CD8-positive, alpha-beta memory T cell (primary cell): ENCODE data around the gene SCGB1C2. TPM values are rescaled to one million over a fixed set of nuclear protein-coding genes. Genes with fewer than 3 reads are reported as not detected.
"Not testable (repeated sequence)": the region's sequence is repeated elsewhere in the genome, so short reads cannot be mapped to it uniquely, and the experiment has no call there.

Source experiments
- CTCF ChIA-PET: fragments of 350-600 bp; sonication (Branson Sonifier 250); formaldehyde crosslinking; loops from one replicate; lab custom pipeline; 2021; ENCODE audit warnings: antibody characterized with exemption; lab: Charles Lee
- POLR2A ChIA-PET: fragments of 350-600 bp; sonication (Branson Sonifier 250); formaldehyde crosslinking; loops from one replicate; lab custom pipeline; 2021; ENCODE audit warnings: antibody characterized with exemption; lab: Charles Lee
- DNase-seq, 5 donors: peaks; one replicate each; pipeline versions ENCODE4 v3.0.0 to v3.0.0-alpha.2; 2020 to 2022; ENCODE audit warnings: mixed read lengths in 1 of 5
- H3K27ac ChIP-seq: one replicate; pipeline ENCODE4 v1.7.0; 2013; ENCODE audit warnings: low read depth, mild to moderate bottlenecking, low read length, moderate library complexity
- H3K27me3 ChIP-seq: 2 replicates; pipeline ENCODE4 v1.7.0; 2013; ENCODE audit warnings: low read length, mild to moderate bottlenecking; ENCODE audit not compliant: insufficient read depth, poor library complexity, severe bottlenecking
- H3K36me3 ChIP-seq: 2 replicates; pipeline ENCODE4 v1.7.0; 2013; ENCODE audit warnings: mild to moderate bottlenecking, low read length, moderate library complexity; ENCODE audit not compliant: insufficient read depth
- H3K4me1 ChIP-seq: 2 replicates; pipeline ENCODE4 v1.7.0; 2013; ENCODE audit warnings: mild to moderate bottlenecking, low read length, moderate library complexity; ENCODE audit not compliant: insufficient read depth
- H3K4me3 ChIP-seq: 2 replicates; pipeline ENCODE4 v1.7.0; 2013; ENCODE audit warnings: mild to moderate bottlenecking, low read length
- H3K9me3 ChIP-seq: 2 replicates; pipeline ENCODE4 v1.7.0; 2013; ENCODE audit warnings: mild to moderate bottlenecking, low read length
- H3K27ac Mint-ChIP-seq, 8 donors: one replicate each; pipeline ENCODE4 v1.8.0; 2020 to 2021; ENCODE audit warnings: mixed read lengths in 8 of 8, mild to moderate bottlenecking in 6 of 8, inconsistent platforms in 3 of 8, moderate library complexity in 3 of 8
- H3K27me3 Mint-ChIP-seq, 2 donors: one replicate each; pipeline ENCODE4 v1.8.0; 2020 to 2021; ENCODE audit warnings: mixed read lengths in 2 of 2, mild to moderate bottlenecking in 1 of 2, moderate library complexity in 1 of 2
- H3K36me3 Mint-ChIP-seq, 3 donors: one replicate each; pipeline ENCODE4 v1.8.0; 2020 to 2021; ENCODE audit warnings: mixed read lengths in 3 of 3, inconsistent platforms in 1 of 3, mild to moderate bottlenecking in 1 of 3
- H3K4me1 Mint-ChIP-seq, 3 donors: one replicate each; pipeline ENCODE4 v1.8.0; 2020 to 2021; ENCODE audit warnings: mixed read lengths in 3 of 3, inconsistent platforms in 1 of 3, mild to moderate bottlenecking in 1 of 3
- H3K4me3 Mint-ChIP-seq, 7 donors: one replicate each; pipeline ENCODE4 v1.8.0; 2020 to 2021; ENCODE audit warnings: mixed read lengths in 7 of 7, mild to moderate bottlenecking in 6 of 7, moderate library complexity in 4 of 7, inconsistent platforms in 2 of 7
- H3K9me3 Mint-ChIP-seq, 5 donors: one replicate each; pipeline ENCODE4 v1.8.0; 2020 to 2022; ENCODE audit warnings: mixed read lengths in 5 of 5, mild to moderate bottlenecking in 3 of 5, moderate library complexity in 2 of 5, inconsistent platforms in 1 of 5
- polyA plus RNA-seq: library from polyadenylated mRNA; unstranded; fragments of 300-500 nt; fragmentation: Illumina TruSeq; gene quantifications from one replicate; pipeline ENCODE4 v1.2.3, GENCODE V29; 2021
- total RNA-seq, 2 experiments: library from RNA; stranded (reverse); gene quantifications; one replicate each; pipeline ENCODE4 v1.2.3, GENCODE V29; 2021

SCGB1C2 gene
- total and polyA plus RNA-seq, 3 experiments from 2014 or later = not detected

- H3K36me3 ChIP-seq, POLR2A ChIA-PET, H3K27ac Mint-ChIP-seq, H3K27me3 ChIP-seq, CTCF ChIA-PET, H3K36me3 Mint-ChIP-seq, H3K9me3 Mint-ChIP-seq, H3K4me1 ChIP-seq, H3K4me1 Mint-ChIP-seq, H3K4me3 Mint-ChIP-seq, H3K27me3 Mint-ChIP-seq, H3K27ac ChIP-seq, H3K9me3 ChIP-seq, DNase-seq, H3K4me3 ChIP-seq: not testable (repeated sequence)
Measured at GRCh38 chr17:139401-140205, 2.2 kb downstream of the SCGB1C2 start.

DNA sequence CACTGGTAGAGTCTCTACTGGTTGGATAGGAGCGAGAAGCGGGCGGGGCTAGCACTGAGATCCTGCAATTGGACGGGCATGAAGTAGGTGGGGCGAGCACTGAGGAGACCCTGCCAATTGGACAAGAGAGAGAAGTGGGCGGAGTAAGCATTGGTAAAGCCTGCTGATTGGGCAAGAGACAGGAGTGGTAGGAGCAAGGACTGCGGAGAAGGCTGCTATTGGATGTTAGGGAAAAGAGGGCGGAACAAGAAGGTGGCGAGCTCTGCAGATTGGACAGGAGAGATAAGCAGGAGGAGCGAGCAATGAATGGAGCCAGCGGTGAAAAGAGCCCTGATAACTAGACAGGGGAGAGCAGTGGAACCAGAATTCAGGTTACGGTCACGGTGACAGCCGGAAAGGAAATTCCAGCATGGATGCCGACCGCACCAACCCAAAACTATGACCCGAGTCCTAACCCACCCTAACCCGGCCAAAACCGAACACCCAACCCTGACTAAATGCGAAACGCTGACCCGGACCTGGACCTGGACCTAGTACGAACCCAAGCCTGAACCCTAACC, 4.8 kb downstream of the SCGB1C2 start:
- Mint-ChIP-seq H3K9me3 (no peaks in the 10 kb centered on the region), H3K27ac (peak overlapping the region in 1 of 8 donors; percentile 27), H3K4me3 (no peak overlapping the region), H3K4me1 (peaks cover 4 to 5% (median 4%) of the 10 kb centered on the region in 3 donors), H3K36me3 (no peaks in the 10 kb centered on the region), H3K27me3 (no peaks in the 10 kb centered on the region)
- ChIA-PET POLR2A (no interaction called here), CTCF (no interaction called here)
- H3K4me1 ChIP-seq = no peaks in the 10 kb centered on the region
- H3K27ac ChIP-seq = no peak overlapping the region
- H3K27me3 ChIP-seq = no peaks in the 10 kb centered on the region
- peak in 1 of 5 donors; percentile 37 for DNase-seq
- no peak overlapping the region for H3K4me3 ChIP-seq
- H3K9me3 ChIP-seq = no peaks in the 10 kb centered on the region
- H3K36me3 ChIP-seq = no peaks in the 10 kb centered on the region

DNA sequence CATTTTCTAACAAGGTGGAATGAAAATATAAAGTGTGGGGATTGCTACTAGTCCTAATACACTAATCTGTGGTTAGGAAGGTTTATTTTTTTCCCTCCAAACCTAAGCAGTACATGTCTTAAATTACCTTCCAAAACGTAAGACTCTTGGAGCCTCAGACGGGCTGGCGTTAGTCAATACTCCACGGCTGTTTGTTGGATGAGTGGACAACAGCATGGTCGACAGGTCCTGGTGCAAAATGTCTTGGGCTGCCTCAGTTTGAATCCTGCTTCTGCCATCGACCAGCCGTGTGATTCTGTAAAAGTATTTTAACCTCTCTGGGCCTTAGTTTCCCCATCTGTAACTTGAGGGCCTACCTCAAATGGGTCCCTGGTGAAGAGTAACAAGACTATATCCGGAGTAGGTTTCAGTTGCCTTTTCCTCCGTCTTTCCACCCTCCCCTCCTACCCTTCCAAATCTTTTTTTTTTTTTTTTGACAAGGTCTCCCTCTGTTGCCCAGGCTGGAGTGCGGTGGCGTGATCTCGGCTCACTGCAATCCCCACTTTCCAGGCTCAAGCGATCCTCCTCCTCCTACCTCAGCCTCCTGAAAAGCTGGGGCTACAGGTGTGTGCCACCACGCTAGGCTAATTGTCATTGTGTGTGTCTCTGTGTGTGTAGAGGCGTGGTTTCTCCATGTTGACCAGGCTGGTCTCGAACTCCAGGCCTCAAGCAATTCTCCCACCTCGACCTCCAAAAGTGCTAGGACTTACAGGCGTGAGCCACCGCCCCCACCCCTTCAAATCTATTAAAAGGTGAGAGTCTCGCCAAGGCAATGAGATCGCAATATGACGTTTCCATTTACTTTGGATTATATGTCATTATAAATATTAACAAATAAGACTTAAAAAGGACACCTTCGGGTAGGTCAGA, 5.8 kb downstream of the SCGB1C2 start:
- Mint-ChIP-seq H3K36me3 (no peaks in the 10 kb centered on the region), H3K27ac (peak overlapping the region in 2 of 8 donors; percentile 15 to 84), H3K4me3 (peak overlapping the region in 1 of 7 donors; percentile 44), H3K27me3 (no peaks in the 10 kb centered on the region), H3K9me3 (no peaks in the 10 kb centered on the region), H3K4me1 (peaks cover 4 to 5% (median 4%) of the 10 kb centered on the region in 3 donors)
- H3K27me3 ChIP-seq = no peaks in the 10 kb centered on the region
- DNase-seq = no peak
- no peak overlapping the region for H3K4me3 ChIP-seq
- CTCF ChIA-PET = interaction anchor here (2.9 kb wide), 1 partner anchor 244 kb away, joined by 14 read pairs; no protein-coding TSS in a partner anchor
- no peaks in the 10 kb centered on the region for H3K4me1 ChIP-seq
- H3K27ac ChIP-seq = no peak overlapping the region
- H3K36me3 ChIP-seq = no peaks in the 10 kb centered on the region
- H3K9me3 ChIP-seq = no peaks in the 10 kb centered on the region
- POLR2A ChIA-PET = no interaction called here

DNA sequence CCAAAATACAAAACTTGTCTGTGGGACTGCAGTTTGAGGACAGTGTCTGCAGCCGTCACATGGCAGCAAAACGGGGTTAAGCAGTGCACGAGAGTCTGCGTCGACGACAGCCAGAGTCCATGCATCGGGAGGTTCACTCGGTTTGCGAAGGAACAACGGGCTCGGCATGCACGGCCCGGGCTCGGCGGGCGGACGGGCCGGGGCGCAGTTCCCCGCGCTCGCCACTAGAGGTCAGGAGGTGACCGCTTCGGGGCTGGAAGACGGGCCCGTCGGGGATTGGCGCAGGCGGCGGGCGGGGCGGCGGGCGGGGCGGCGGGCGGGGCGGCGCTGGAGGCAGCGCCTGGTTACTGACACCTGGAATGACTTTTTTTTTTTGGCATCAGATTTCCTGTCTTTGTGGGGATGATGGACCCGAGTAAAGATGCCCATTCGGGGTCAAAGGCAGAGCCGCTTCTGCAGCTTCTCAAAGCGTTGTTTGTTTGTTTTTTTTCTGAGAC, 6.5 kb downstream of the SCGB1C2 start:
- no peaks in the 10 kb centered on the region for H3K9me3 Mint-ChIP-seq

GRCh38 chr17:144936-145670, 7.7 kb downstream of the SCGB1C2 start:
- peak overlapping the region in 1 of 8 donors; percentile 19 for H3K27ac Mint-ChIP-seq
- H3K27me3 ChIP-seq = no peaks in the 10 kb centered on the region
- POLR2A ChIA-PET = interaction anchor here (0.6 kb wide), 1 partner anchor 627 kb away, joined by 3 read pairs; no protein-coding TSS in a partner anchor

More for the DNA sequence above, 6.5 kb downstream of the SCGB1C2 start:
- H3K9me3 ChIP-seq = no peaks in the 10 kb centered on the region
- H3K36me3 ChIP-seq = no peaks in the 10 kb centered on the region
- H3K27ac ChIP-seq = no peak overlapping the region
- DNase-seq = peak; percentile 71 to 84 (median 75)
- H3K4me1 ChIP-seq = no peaks in the 10 kb centered on the region
- POLR2A ChIA-PET = no interaction called here
- no peaks in the 10 kb centered on the region for H3K27me3 ChIP-seq
- no peak overlapping the region for H3K4me3 ChIP-seq
- peak overlapping the region in 1 of 7 donors; percentile 44 for H3K4me3 Mint-ChIP-seq
- peaks cover 4 to 5% (median 4%) of the 10 kb centered on the region in 3 donors for H3K4me1 Mint-ChIP-seq
- peak overlapping the region in 1 of 8 donors; percentile 84 for H3K27ac Mint-ChIP-seq
- H3K27me3 Mint-ChIP-seq = no peaks in the 10 kb centered on the region
- H3K36me3 Mint-ChIP-seq = no peaks in the 10 kb centered on the region
- CTCF ChIA-PET = interaction anchor here (2.9 kb wide), 1 partner anchor 243 kb away, joined by 14 read pairs; no protein-coding TSS in a partner anchor

GRCh38 chr17:145671-146541, 8.5 kb downstream of the SCGB1C2 start:
- no peaks in the 10 kb centered on the region for H3K9me3 ChIP-seq
- no peaks in the 10 kb centered on the region for H3K27me3 ChIP-seq
- ChIA-PET CTCF (interaction anchor here (1.3 to 2.9 kb wide), 3 partner anchors 240 to 554 kb away, joined by 4 to 14 read pairs (median 5); no protein-coding TSS in a partner anchor), POLR2A (no interaction called here)
- H3K36me3 ChIP-seq = no peaks in the 10 kb centered on the region
- H3K4me3 Mint-ChIP-seq = no peak overlapping the region
- H3K36me3 Mint-ChIP-seq = no peaks in the 10 kb centered on the region
- no peak for DNase-seq
- H3K9me3 Mint-ChIP-seq = no peaks in the 10 kb centered on the region
- H3K4me3 ChIP-seq = no peak overlapping the region
- H3K27ac Mint-ChIP-seq = no peak overlapping the region
- H3K4me1 Mint-ChIP-seq = peaks cover 4 to 5% (median 4%) of the 10 kb centered on the region in 3 donors
- H3K27me3 Mint-ChIP-seq = peaks cover 5 to 7% of the 10 kb centered on the region in 2 donors
- H3K4me1 ChIP-seq = no peaks in the 10 kb centered on the region
- H3K27ac ChIP-seq = no peak overlapping the region

More at GRCh38 chr17:144936-145670, 7.7 kb downstream of the SCGB1C2 start:
- H3K9me3 Mint-ChIP-seq = no peaks in the 10 kb centered on the region
- Histone ChIP-seq H3K9me3 (no peaks in the 10 kb centered on the region), H3K4me3 (no peak overlapping the region), H3K27ac (no peak overlapping the region), H3K36me3 (no peaks in the 10 kb centered on the region), H3K4me1 (no peaks in the 10 kb centered on the region)
- H3K27me3 Mint-ChIP-seq = peaks cover 0 to 2% of the 10 kb centered on the region in 2 donors
- no peaks in the 10 kb centered on the region for H3K36me3 Mint-ChIP-seq
- CTCF ChIA-PET = interaction anchor here (1.3 to 2.9 kb wide), 3 partner anchors 240 to 555 kb away, joined by 4 to 14 read pairs (median 5); no protein-coding TSS in a partner anchor
- peaks cover 4 to 5% (median 4%) of the 10 kb centered on the region in 3 donors for H3K4me1 Mint-ChIP-seq
- no peak overlapping the region for H3K4me3 Mint-ChIP-seq
- DNase-seq = no peak
